Ecto neural progenitor cell (in vitro differentiated cells): ENCODE data around the gene KCTD12.

Source experiments
- DNase-seq: peaks from one replicate; pipeline ENCODE4 v3.0.0-alpha.2; 2018; ENCODE audit warnings: low spot score

Gene KCTD12

GRCh38 chr13:76887076-76887563 lies 915 bp upstream of the KCTD12 start:
- peak; percentile 55 for DNase-seq

DNA sequence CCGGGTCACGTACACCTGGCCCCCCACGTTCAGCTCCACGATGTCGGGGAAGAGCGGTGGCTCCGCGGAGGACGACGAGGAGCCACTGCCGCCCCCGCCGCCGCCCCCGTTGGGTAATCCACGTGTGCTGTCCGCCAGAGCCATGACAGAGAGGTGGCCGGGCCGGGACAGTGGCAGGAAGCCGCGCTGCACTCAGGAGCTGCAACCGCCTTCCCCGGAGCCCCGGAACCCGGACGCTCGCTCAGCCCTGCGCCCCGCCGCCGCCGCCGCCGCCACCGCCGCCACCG lies 257 bp downstream of the KCTD12 start:
- no peak for DNase-seq

- peak; percentile 78 for DNase-seq
Measured at GRCh38 chr13:76885203-76886004, 801 bp downstream of the KCTD12 start.

- DNase-seq = no peak
Measured at GRCh38 chr13:76884907-76885202, 1.4 kb downstream of the KCTD12 start.

DNA sequence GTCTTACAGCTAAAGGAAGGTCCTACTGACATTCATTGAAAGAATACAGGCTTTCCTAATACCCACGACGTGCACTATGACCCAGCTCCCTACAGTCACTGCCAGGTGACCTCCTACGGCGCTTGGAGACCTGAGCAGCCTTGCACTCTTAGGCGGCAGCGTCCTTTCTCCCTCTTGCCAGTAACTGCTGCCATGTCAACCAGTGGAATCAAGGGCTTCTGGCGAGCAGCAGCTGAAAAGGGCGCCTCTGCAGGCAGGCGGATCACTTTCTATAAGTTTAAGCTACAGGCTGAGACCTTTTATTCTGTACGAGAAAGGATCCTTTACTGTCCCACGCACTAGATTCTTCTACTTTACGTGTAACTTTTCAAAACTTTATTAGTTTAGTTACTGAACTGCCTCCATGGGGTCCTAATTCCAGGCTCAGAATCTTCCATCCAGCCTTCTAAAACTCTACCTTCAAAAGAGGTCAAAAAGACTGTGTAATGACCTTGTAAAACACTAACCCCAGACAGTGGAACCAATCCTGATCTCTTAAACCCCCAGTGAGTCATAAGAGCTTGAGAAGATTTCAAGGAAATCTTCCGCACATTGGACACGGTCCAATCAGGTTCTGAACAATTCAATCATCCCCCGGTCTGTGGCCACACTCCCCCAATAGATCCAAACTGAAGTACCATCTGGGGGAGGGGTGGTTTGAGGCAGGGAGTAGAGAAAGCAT lies 1.9 kb downstream of the KCTD12 start:
- DNase-seq = peak; percentile 54

DNA sequence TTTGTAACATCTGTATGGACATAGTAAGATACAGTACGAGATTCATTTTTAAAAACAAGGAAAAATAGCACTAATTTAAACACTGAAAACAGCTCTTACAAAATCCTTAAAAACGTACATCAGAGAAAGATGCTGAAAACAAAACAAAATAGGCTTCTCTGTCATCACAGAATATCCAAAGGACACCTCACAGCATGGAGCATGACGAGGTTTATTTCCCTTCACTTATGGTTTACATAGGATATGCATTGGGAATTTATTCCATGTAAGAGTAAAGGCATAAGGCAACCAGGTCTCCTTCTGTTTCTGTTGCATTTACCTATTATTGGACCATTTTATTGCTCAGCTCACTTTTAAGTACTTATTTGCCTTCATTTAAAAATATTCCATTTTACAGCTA lies 3.0 kb downstream of the KCTD12 start:
- no peak for DNase-seq

- no peak for DNase-seq
Measured at GRCh38 chr13:76882431-76882830, 3.8 kb downstream of the KCTD12 start.

DNA sequence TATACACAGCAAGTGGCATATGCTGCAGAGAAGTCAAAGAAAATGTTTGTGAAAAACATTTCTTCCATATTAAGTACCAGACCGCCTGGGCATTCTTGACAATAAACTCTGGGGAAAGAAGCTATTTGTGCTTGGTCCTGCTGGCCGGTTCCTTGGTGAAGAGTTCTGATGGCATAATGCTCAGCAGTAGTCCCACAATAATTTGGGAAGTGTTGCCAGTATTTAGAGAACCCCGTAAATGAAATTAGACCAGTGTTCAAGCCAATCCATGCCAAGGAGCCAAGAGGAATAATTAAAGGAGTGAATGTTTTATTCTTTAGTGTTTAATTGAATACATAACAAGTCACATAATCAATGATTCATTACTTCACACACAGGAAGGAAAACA lies 6.3 kb downstream of the KCTD12 start:
- no peak for DNase-seq

DNA sequence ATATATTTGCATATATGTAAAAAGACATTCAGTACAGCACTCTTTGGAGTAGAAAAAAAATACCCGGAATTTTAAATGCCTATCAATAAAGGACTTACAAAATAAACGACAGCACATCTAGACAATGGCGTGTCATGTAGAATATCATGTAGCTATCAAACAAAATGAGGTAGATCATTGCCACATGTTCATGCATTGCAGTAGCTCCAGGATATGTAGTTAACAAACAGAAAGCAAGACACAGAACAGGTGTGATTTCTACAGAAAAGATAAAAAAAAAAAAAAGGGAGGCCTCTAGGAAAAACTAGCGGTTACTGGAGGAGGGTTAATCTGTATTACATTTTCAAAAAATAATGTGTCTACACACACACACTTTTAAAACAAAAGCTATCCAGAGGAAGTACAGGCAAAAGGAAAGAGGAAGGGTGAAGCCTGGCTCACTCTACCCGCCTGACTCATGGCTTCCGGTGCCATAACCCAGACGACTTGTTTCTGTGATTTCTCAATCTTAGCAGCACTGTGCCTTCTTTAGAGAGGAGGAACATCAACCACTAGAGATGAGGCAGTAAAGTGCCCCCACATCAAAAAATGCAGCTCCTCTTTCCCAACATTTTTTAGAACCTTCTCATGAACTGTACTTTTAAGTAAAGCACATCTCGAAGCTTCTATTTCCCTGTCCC lies 6.9 kb downstream of the KCTD12 start:
- DNase-seq = no peak

DNA sequence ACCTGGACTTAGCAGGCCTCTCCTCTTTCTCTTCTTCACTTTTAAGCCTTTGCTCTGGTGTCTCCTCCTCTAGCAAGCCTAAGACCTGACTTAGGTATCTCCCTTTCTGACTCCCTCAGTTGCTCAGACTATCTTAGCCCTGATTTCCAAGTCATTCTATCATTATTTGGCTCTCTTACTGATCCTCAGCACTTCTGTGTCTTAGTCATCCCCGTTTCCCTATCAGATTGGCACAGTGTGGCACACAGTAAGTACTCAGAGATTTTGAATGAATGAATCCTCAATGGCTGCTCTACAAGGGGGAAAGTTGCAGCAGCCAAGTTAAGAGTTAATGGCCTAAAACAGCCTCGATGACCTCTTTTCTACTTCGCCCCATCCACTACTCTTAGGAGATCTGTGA lies 8.2 kb downstream of the KCTD12 start:
- DNase-seq = no peak

- DNase-seq = no peak
Measured at GRCh38 chr13:76875271-76875815, 10.9 kb downstream of the KCTD12 start.

DNA sequence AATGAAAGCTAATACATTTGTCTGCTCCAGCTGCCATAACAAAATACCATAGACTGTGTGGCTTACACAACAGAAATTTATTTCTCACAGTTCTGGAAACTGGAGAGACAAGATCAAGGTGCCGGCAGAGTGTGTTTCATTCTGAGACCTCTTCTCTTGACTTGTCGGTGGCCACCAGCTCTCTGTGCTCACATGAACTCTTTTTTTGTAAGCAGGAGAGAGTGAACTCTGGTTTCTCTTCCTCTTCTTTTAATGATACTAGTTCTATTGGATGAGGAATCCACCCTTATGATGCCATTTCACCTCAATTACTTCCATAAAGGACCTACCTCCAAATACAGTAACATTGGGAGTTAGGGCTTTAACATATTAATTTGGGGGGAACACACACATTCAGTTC lies 11.7 kb downstream of the KCTD12 start:
- DNase-seq = no peak

DNA sequence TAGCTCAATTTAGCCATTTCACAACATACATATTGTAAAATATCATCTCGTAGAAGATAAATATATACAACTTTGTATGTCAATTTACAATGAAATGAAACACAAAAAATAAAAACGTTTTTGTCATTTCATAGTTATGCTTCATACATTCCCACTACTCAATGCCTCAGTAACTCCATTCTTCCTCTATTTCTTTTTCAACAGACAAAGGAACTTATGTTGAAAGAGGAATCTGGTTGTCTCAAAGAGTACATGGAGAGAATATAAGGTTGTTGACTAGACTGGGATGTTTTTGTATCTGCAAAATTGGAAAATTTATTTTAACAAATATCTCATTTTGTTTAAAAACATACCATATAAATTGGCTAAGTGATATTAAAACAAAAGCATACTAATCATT lies 12.8 kb downstream of the KCTD12 start:
- DNase-seq = no peak

DNA sequence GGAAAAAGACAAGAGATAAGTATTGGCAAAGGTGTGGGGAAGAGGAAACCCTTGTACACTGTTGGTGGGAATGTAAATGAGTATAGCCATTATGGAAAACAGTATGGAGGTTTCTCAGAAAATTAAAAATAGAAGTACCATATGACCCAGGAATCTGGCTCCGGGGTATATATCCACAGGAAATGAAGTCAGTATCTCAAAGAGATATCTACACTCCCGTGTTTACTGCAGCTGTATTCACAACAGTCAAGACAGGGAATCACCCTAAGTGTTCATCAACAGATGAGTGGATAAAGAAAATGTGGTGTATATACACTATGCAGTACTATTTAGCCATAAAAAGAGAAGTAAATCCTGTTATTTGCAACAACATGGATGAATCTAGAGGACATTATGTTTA lies 13.5 kb downstream of the KCTD12 start:
- no peak for DNase-seq

GRCh38 chr13:76871432-76871831 lies 14.8 kb downstream of the KCTD12 start:
- DNase-seq = no peak

- no peak for DNase-seq
Measured at GRCh38 chr13:76868371-76868770, 17.8 kb downstream of the KCTD12 start.

GRCh38 chr13:76865996-76866503 lies 20.2 kb downstream of the KCTD12 start:
- DNase-seq = no peak

- DNase-seq = no peak
Measured at GRCh38 chr13:76865109-76865508, 21.1 kb downstream of the KCTD12 start.

DNA sequence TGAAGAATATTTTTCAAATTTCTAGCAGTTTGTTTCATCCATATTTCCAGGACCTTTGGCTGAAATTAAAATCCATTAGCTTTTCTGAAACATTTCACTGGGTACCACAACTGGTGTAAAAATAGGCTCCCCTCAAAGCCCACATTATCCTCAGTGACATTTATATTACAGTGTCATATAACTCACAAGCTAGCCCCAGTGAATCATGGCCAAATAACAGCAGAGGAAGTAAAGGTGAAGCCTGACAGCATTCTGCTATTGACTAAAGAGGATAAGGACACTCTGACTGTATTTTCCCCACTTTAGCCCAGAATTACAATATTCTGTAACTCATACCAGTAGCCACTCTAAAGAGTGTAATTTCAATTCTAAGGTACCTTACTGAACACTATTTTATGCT lies 21.9 kb downstream of the KCTD12 start:
- no peak for DNase-seq

DNA sequence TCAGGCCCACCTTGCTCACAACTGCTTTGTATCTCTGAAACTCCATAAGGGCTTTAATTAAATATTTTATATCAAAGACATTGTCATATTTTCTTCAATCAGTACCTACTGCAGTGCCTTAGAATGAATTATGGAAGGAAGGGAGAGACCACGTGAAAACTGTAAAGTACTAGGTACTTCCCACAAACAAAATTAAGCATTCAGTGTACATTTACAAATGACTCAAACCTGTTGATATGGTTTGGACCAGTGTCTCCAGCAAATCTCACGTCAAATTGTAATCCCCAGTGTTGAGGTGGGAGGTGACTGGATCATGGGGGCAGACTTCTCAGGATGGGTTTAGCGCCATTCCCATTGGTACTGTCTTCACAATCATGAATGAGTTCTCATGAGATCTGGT lies 23.2 kb downstream of the KCTD12 start:
- DNase-seq = no peak

DNA sequence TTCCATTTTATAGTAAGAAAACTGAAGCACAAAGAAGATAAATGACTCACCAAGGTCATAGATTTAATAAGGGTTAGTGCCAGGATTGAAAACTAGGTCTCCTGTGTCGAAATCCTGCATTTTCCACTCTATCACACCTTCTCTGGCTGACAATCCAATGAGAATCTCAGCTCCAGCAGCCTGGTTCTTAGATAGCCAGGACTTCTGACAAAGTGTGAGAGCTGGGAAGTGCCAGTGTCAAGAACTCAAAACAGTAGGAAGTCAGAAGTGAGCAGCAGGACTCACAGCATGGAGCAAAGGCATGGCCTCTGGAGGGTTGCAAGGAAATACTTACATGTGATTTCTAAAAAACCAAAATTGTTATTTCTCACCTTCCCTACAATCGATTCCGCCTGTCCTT lies 24.3 kb downstream of the KCTD12 start:
- no peak for DNase-seq

DNA sequence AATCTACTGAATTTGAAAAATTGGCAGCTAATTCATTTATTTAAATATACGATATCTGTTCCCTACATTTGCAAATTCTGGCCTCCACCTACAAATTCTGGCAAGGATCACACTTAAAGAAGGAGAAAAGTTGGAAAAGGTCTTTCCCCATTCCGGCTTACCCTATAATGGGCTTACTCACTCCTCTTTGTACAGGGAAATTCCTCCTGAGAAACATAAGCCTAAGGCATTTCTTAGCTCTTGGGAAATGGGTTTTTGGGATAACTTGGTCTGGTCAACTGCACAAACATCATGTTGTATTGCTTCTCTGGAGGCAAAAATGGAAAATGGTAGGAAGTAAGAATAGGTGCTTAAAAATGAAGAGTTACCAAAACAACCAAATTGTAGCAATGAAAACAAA lies 25.5 kb downstream of the KCTD12 start:
- DNase-seq = no peak

DNA sequence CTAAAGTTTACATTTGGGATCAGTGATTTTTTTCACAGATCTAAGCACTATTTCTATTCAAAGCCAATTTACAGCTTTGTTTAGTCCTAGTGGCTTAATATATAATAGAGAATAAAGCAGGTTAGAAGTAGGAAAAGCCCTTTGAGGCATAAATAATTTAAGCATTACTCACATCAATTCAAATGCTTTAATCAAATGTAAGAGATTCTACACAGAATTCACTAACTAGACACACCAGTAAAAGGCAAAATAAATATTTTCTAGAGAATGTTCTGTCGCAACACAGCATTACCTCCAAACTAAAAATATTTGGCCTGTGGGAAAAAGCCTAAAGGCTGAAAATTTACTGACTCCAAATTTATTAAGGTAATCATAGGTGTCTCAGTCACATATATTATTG lies 31.3 kb downstream of the KCTD12 start:
- DNase-seq = no peak
